HepG2 (cell line): ENCODE results near the gene QDPR. TPM values are rescaled to one million over a fixed set of nuclear protein-coding genes. Genes with fewer than 3 reads are reported as not detected.

Experiments
- IKZF4 ChIP-seq: sonication (generic); formaldehyde crosslinking; IDR thresholded peaks from 2 replicates; pipeline ENCODE4 v1.5.1; 2020; ENCODE audit warnings: borderline replicate concordance, mild to moderate bottlenecking, low read depth, missing genetic modification reagents; ENCODE audit errors: not compliant biosample characterization
- JUN ChIP-seq: sonication (generic); formaldehyde crosslinking; IDR thresholded peaks from 2 replicates; pipeline ENCODE4 v1.4.0; 2020; ENCODE audit warnings: mild to moderate bottlenecking, missing genetic modification reagents
- NR2C2 ChIP-seq: sonication (generic); formaldehyde crosslinking; IDR thresholded peaks from 2 replicates; pipeline ENCODE4 v1.4.0; 2020; ENCODE audit warnings: missing genetic modification reagents, mild to moderate bottlenecking, moderate library complexity, borderline replicate concordance
- PHF8 ChIP-seq: sonication (generic); formaldehyde crosslinking; IDR thresholded peaks from 2 replicates; pipeline ENCODE4 v1.5.0; 2020; ENCODE audit warnings: missing genetic modification reagents
- STAG1 ChIP-seq: sonication (generic); formaldehyde crosslinking; IDR thresholded peaks from 2 replicates; pipeline ENCODE4 v1.4.0; 2020; ENCODE audit warnings: missing genetic modification reagents
- TCF7 ChIP-seq: sonication (generic); IDR thresholded peaks from 2 replicates; pipeline ENCODE4 v1.6.1; 2016; ENCODE audit warnings: antibody characterized with exemption, low read depth
- ZNF138 ChIP-seq: sonication (generic); formaldehyde crosslinking; IDR thresholded peaks from 2 replicates; pipeline ENCODE4 v1.5.0; 2020; ENCODE audit warnings: mild to moderate bottlenecking, low read depth, missing genetic modification reagents
- ZNF510 ChIP-seq: sonication (generic); formaldehyde crosslinking; IDR thresholded peaks from 2 replicates; pipeline ENCODE4 v1.4.0; 2020; ENCODE audit warnings: low read depth, mild to moderate bottlenecking, missing genetic modification reagents
- ZNF7 ChIP-seq: IDR thresholded peaks from 2 replicates; pipeline ENCODE4 v1.6.1; 2016; ENCODE audit warnings: missing biosample characterization, missing genetic modification reagents
- ZSCAN31 ChIP-seq: sonication (generic); formaldehyde crosslinking; IDR thresholded peaks from 2 replicates; pipeline ENCODE4 v1.5.0; 2020; ENCODE audit warnings: low read depth, mild to moderate bottlenecking, missing genetic modification reagents
- polyA plus RNA-seq, 8 experiments: library from polyadenylated mRNA; depleted of rRNA in 3 of 8; stranded (reverse) in 7 of 8; unstranded in 1 of 8; fragments of >200 nt; fragmentation: Illumina TruSeq in 4 of 8; extraction: Trizol in 4 of 8; gene quantifications; 2 replicates each; pipeline versions ENCODE4 v1.2.1 to v1.2.3, GENCODE V29; 2011 to 2016; ENCODE audit warnings: low read depth in 4 of 8, missing spikeins in 1 of 8, mixed read lengths in 1 of 8; ENCODE audit not compliant: insufficient read depth in 1 of 8
- total RNA-seq, 5 experiments: library from RNA; depleted of rRNA; stranded (reverse); fragments of >200 nt; fragmentation: Illumina TruSeq; extraction: Trizol; gene quantifications; 2 replicates each; pipeline ENCODE4 v1.2.3, GENCODE V29; 2016; ENCODE audit warnings: low read depth in 1 of 5
- TF ChIP-seq, protein P1 (sequence below): sonication (generic); formaldehyde crosslinking; IDR thresholded peaks from 2 replicates; pipeline ENCODE4 v1.5.0; 2020; ENCODE audit warnings: mild to moderate bottlenecking, missing genetic modification reagents, borderline replicate concordance
- TF ChIP-seq, protein P2 (sequence below): sonication (generic); formaldehyde crosslinking; IDR thresholded peaks from 2 replicates; pipeline ENCODE4 v1.4.0; 2020; ENCODE audit warnings: missing genetic modification reagents
- TF ChIP-seq, protein P3 (sequence below): sonication (generic); formaldehyde crosslinking; IDR thresholded peaks from 2 replicates; pipeline ENCODE4 v1.4.0; 2020; ENCODE audit warnings: mild to moderate bottlenecking, missing genetic modification reagents
- TF ChIP-seq, protein P4 (sequence below), 2 experiments: sonication (generic) in 1 of 2; formaldehyde crosslinking in 1 of 2; IDR thresholded peaks; 2 replicates each; pipeline versions ENCODE4 v1.5.1 to v1.6.1; 2011 to 2020; ENCODE audit warnings: borderline replicate concordance in 1 of 2, low read depth in 1 of 2, low read length in 1 of 2, mild to moderate bottlenecking in 1 of 2, missing genetic modification reagents in 1 of 2, moderate library complexity in 1 of 2
- TF ChIP-seq, protein P5 (sequence below): sonication (generic); formaldehyde crosslinking; IDR thresholded peaks from 2 replicates; pipeline ENCODE4 v1.5.1; 2020; ENCODE audit warnings: missing genetic modification reagents, mild to moderate bottlenecking, borderline replicate concordance

The QDPR gene
- total and polyA plus RNA-seq, 2 of the 13 experiments (the other 11 are each of a cell fraction or from before 2014, with no cell fraction given), result 9.9 to 95.5 TPM

DNA sequence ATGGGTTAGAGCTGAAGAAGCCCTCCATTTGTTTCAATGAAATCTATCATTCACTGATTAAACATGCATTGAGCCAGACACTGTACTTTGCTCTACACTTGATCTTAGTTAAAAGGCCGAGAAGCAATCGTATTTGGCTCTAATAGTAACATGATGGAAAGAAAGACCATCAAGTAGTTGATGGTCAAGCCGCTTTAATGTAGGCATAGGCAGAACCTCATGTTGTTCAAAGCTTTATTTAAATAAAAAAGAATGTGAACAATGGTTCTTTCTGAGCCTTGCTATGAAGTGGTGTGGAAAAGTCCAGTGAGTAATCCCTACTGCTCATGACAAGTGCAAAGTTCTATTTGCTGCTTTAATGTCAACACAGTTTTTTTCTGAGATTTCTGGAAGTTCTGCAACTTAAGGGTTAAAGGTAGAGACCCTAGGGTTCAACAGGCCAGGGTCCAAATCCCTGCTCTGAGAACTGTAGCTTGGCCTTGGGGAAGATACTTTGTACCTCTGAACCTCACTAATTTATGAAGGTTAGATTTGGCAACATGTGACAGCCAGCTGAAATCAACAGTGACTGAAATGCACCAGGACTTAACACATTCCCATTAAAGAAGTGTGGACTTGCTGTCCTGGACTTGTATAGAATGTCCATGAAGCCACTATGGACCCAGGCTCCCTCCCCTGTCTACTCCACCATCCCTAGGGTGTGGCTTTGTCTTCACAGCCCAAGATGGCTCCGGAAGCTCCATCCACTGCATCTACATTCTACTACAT is 47.2 kb upstream of the QDPR start (continued):
- TF ChIP-seq, protein P1, sequence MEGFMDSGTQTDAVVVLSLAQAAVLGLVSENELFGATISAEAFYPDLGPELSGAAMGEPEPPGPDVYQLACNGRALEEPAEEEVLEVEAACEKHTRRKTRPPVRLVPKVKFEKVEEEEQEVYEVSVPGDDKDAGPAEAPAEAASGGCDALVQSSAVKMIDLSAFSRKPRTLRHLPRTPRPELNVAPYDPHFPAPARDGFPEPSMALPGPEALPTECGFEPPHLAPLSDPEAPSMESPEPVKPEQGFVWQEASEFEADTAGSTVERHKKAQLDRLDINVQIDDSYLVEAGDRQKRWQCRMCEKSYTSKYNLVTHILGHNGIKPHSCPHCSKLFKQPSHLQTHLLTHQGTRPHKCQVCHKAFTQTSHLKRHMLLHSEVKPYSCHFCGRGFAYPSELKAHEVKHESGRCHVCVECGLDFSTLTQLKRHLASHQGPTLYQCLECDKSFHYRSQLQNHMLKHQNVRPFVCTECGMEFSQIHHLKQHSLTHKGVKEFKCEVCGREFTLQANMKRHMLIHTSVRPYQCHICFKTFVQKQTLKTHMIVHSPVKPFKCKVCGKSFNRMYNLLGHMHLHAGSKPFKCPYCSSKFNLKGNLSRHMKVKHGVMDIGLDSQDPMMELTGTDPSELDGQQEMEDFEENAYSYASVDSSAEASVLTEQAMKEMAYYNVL (CRISPR knock-in tag), result peak; percentile 90; the same call in 1 of the 2 replicates
- TF ChIP-seq STAG1 (CRISPR knock-in tag) (no peak), JUN (CRISPR knock-in tag) (peak; percentile 82), ZNF510 (no peak), ZSCAN31 (no peak), NR2C2 (CRISPR knock-in tag) (peak; percentile 95), TCF7 (peak; percentile 82), IKZF4 (no peak), ZNF138 (CRISPR knock-in tag) (no peak), ZNF7 (no peak), PHF8 (peak; percentile 38; the same call in 1 of the 2 replicates)
- TF ChIP-seq, protein P2, sequence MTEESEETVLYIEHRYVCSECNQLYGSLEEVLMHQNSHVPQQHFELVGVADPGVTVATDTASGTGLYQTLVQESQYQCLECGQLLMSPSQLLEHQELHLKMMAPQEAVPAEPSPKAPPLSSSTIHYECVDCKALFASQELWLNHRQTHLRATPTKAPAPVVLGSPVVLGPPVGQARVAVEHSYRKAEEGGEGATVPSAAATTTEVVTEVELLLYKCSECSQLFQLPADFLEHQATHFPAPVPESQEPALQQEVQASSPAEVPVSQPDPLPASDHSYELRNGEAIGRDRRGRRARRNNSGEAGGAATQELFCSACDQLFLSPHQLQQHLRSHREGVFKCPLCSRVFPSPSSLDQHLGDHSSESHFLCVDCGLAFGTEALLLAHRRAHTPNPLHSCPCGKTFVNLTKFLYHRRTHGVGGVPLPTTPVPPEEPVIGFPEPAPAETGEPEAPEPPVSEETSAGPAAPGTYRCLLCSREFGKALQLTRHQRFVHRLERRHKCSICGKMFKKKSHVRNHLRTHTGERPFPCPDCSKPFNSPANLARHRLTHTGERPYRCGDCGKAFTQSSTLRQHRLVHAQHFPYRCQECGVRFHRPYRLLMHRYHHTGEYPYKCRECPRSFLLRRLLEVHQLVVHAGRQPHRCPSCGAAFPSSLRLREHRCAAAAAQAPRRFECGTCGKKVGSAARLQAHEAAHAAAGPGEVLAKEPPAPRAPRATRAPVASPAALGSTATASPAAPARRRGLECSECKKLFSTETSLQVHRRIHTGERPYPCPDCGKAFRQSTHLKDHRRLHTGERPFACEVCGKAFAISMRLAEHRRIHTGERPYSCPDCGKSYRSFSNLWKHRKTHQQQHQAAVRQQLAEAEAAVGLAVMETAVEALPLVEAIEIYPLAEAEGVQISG, result peak; percentile 77
- TF ChIP-seq, protein P3, sequence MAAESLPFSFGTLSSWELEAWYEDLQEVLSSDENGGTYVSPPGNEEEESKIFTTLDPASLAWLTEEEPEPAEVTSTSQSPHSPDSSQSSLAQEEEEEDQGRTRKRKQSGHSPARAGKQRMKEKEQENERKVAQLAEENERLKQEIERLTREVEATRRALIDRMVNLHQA (CRISPR knock-in tag), result no peak
- TF ChIP-seq, protein P4, sequence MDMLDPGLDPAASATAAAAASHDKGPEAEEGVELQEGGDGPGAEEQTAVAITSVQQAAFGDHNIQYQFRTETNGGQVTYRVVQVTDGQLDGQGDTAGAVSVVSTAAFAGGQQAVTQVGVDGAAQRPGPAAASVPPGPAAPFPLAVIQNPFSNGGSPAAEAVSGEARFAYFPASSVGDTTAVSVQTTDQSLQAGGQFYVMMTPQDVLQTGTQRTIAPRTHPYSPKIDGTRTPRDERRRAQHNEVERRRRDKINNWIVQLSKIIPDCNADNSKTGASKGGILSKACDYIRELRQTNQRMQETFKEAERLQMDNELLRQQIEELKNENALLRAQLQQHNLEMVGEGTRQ (IDR thresholded peaks at IDR 0.05; ENCODE audit: low read depth, low read length), result peak; percentile 42; the same call in 1 of the 2 replicates
- TF ChIP-seq, protein P4 (CRISPR knock-in tag; IDR thresholded peaks at IDR 0.05; ENCODE audit: borderline replicate concordance), result peak; percentile 10; the same call in 1 of the 2 replicates
- TF ChIP-seq, protein P5, sequence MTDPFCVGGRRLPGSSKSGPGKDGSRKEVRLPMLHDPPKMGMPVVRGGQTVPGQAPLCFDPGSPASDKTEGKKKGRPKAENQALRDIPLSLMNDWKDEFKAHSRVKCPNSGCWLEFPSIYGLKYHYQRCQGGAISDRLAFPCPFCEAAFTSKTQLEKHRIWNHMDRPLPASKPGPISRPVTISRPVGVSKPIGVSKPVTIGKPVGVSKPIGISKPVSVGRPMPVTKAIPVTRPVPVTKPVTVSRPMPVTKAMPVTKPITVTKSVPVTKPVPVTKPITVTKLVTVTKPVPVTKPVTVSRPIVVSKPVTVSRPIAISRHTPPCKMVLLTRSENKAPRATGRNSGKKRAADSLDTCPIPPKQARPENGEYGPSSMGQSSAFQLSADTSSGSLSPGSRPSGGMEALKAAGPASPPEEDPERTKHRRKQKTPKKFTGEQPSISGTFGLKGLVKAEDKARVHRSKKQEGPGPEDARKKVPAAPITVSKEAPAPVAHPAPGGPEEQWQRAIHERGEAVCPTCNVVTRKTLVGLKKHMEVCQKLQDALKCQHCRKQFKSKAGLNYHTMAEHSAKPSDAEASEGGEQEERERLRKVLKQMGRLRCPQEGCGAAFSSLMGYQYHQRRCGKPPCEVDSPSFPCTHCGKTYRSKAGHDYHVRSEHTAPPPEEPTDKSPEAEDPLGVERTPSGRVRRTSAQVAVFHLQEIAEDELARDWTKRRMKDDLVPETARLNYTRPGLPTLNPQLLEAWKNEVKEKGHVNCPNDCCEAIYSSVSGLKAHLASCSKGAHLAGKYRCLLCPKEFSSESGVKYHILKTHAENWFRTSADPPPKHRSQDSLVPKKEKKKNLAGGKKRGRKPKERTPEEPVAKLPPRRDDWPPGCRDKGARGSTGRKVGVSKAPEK (CRISPR knock-in tag), result no peak
